MM.1S (cell line): Measurements from ENCODE around the gene KAZALD1.

Source experiments
- CTCF ChIP-seq: fragments of 300-600 bp; sonication (generic); IDR thresholded peaks from 2 replicates; pipeline ENCODE4 v1.5.1; 2016; ENCODE audit warnings: antibody characterized with exemption, low read length, mixed read lengths
- EZH2 ChIP-seq: fragments of 300-600 bp; sonication (generic); optimal IDR thresholded peaks from 2 replicates; pipeline ENCODE3; 2017; ENCODE audit warnings: low read depth, mild to moderate bottlenecking, antibody characterized with exemption, low read length, mixed read lengths
- EZH2phosphoT487 ChIP-seq: fragments of 300-600 bp; sonication (generic); IDR thresholded peaks from 2 replicates; pipeline ENCODE4 v1.6.1; 2018; ENCODE audit warnings: antibody characterized with exemption, low read length

DNA sequence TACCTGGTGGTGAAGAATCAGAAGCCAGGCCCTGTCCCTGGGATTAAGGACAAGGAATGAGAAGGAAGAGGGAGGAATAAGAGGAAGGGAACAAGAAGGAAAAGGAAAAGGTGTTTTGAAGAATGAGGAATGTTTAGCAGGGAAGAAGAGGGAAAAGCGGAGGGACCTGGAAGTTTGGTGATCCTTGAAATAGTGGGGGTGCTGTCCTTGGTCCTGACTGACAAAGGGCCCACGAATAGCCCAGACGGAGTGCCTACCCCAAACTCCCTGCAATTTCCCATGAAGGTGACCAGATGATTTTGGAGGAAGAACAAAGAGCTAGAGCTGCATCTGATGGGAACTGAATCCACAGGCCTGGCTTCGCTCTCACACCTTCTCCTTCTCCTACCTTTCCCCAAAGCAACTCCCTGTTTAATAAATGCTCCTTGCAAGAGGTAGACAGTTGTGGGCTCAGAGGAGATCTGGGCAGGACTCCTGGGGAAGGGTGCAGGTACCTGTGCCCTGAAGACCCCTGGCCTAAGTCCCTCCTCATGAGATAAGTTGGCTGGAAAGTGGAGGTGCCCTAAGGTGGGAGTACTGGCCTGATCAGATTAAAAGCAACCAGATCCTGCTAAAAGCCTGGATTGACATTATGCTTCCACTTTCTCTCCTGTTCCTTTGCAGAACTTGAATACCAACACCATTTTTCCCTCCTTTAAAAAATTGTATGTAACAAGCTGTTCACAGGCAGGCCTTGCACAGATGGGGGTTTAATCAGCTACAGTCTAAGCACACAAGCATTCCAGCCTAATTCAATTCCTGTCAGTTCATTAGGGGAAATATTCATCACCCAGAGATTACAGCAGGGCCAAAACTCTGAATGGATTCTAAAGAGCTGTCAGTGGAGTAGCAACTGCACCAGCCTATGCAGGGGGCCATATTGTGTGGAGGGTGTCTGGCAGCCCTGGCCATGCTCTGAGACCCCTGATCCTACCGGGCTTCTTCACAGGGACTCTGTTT is 19.4 kb downstream of the KAZALD1 start:
- TF ChIP-seq CTCF (no peak), EZH2 (no peak), EZH2phosphoT487 (no peak)
